Measurements from ENCODE around the gene FAM83C.

DNA sequence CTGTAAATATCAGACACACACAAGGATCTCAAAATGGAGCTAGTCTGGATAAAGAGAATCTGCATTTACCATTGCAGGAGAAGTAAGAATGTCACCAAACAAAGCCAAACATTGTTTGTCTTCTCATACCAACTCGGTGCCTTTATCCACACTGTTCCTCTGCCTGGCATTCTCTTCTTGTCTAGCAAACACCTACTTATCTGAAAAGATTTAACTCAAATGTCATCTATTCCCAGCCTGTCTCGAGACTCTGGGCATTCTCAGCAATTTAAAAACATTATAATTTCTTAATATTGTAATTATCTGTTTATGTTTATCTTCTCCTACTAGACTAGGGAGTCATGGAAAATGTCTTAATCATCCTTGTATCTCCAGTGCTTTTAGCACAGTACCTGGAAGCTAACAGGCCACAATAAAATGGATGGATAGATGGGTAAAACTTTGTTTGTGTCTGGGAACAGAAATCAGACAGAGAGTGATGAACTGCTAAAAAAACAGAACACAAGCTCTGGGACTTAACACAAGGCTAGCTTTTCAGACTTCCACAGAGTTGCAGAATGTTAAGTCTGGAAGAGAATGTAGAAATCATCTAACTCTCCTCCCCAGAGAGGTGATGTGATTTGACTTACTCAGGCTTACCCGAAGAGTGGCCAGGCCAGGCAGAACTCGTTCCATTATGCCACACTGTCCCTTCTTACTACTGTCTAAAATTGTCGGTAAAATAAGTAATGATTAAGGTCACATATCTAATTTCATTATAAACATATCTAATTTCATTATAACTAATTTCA, 42.3 kb upstream of the FAM83C start:
- no peak for TF ChIP-seq EZH2 (IDR thresholded peaks at IDR 0.05; ENCODE audit: borderline replicate concordance, insufficient read depth, low read depth, low read length, poor library complexity, severe bottlenecking)
- no peak for TF ChIP-seq CTCF (IDR thresholded peaks at IDR 0.05)
